Body of pancreas (tissue), 4 donors: ENCODE results near the gene TBC1D9. TPM values are rescaled to one million over a fixed set of nuclear protein-coding genes. Genes with fewer than 3 reads are reported as not detected.

ENCODE experiments used
- ATAC-seq: fragments of 150-250 bp; one replicate; pipeline ENCODE4 v1.9.1; 2016
- DNase-seq, 4 donors: peaks; one replicate each; pipeline ENCODE4 v3.0.0-alpha.2; 2019
- H3K27ac ChIP-seq, 4 donors: fragments of 200-600 bp; sonication (generic); 1 replicate in 3 of 4; 2 replicates in 1 of 4; pipeline versions ENCODE4 v1.5.1 to v1.6.1; 2016 to 2019; ENCODE audit warnings: mild to moderate bottlenecking in 1 of 4, mixed read lengths in 1 of 4, moderate library complexity in 1 of 4
- H3K27me3 ChIP-seq, 2 donors: fragments of 200-600 bp; sonication (generic); one replicate each; pipeline ENCODE4 v1.6.0; 2016; ENCODE audit warnings: mild to moderate bottlenecking in 1 of 2
- H3K36me3 ChIP-seq, 2 donors: fragments of 200-600 bp; sonication (generic); replicated peaks in 1 of 2; 2 replicates each; pipeline ENCODE4 v1.5.1; 2016; ENCODE audit warnings: low read depth in 2 of 2; ENCODE audit not compliant: insufficient read depth in 1 of 2
- H3K4me1 ChIP-seq: fragments of 200-600 bp; sonication (generic); one replicate; pipeline ENCODE4 v1.6.0; 2016
- H3K4me3 ChIP-seq, 2 donors: fragments of 200-600 bp; sonication (generic); 1 replicate in 1 of 2; 2 replicates in 1 of 2; pipeline ENCODE4 v1.5.1; 2016 to 2019
- H3K9me3 ChIP-seq, 3 donors: fragments of 200-600 bp; sonication (generic); 1 replicate in 2 of 3; 2 replicates in 1 of 3; pipeline ENCODE4 v1.5.1; 2016
- CTCF ChIP-seq, 7 experiments: fragments of 450-650 bp in 4 of 7; fragments of 200-600 bp in 3 of 7; sonication (generic) in 3 of 7; IDR thresholded peaks; one replicate each; pipeline ENCODE4 v1.5.1; 2016 to 2019; ENCODE audit warnings: antibody characterized with exemption in 7 of 7
- POLR2A ChIP-seq, 3 donors: fragments of 450-650 bp; IDR thresholded peaks; one replicate each; pipeline ENCODE4 v1.6.1; 2016; ENCODE audit warnings: antibody characterized with exemption in 3 of 3, mild to moderate bottlenecking in 2 of 3
- WGBS, 2 donors: methylation state at CpG; one replicate each; pipeline ENCODE4 v1.1.5; 2017; 5-methylcytosine and 5-hydroxymethylcytosine counted together
- intact Hi-C: fragments of 100-400 bp; cut with DNase I; formaldehyde crosslinking; loops from one replicate; pipeline ENCODE4 v1.15.1; 2023
- total RNA-seq, 2 donors: library from RNA; depleted of rRNA; stranded (reverse); fragments of >200 nt; gene quantifications; one replicate each; pipeline ENCODE4 v1.1.0, GENCODE V29; 2016

TBC1D9 gene
- total RNA-seq, 2 donors from 2014 or later, result 11.2 to 13.5 TPM

- Histone ChIP-seq H3K27me3 (no peaks in the 10 kb centered on the region), H3K27ac (no peak overlapping the region), H3K4me3 (no peak overlapping the region), H3K36me3 (no peaks in the 10 kb centered on the region), H3K9me3 (no peaks in the 10 kb centered on the region), H3K4me1 (peaks cover 9% of the 10 kb centered on the region)
- ATAC-seq (no peak), DNase-seq (no peak)
- TF ChIP-seq CTCF (IDR thresholded peaks at IDR 0.05) (no peak), POLR2A (IDR thresholded peaks at IDR 0.05) (no peak)
- intact Hi-C loops, result no loop called here
- WGBS, 2 donors, result 64 to 71% methylated on average over 3 of the region's 3 CpGs
These were observed 25.4 kb upstream of the TBC1D9 start for GRCh38 chr4:140781596-140781995.

DNA sequence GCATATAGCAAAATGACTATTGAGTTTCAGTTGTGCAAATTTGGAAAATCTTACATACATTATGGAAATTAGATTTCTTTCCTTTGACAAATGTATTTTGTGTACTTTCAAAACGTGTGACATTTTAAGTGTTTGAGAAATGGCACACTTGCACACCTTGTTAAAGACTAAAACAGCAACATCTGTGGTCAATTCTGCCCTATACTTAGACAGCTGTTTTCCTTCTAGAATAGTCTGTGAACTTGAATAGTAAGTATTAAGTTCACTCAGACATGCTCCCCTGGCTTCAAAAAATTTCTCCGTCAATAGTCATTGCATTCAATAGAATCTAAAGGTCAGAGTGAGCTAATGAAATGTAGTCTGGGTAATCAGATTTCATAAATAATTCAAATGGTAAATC, 21.7 kb upstream of the TBC1D9 start:
- Histone ChIP-seq H3K4me1 (peaks cover 16% of the 10 kb centered on the region), H3K27me3 (no peaks in the 10 kb centered on the region), H3K4me3 (no peak overlapping the region), H3K27ac (no peak overlapping the region), H3K9me3 (no peaks in the 10 kb centered on the region), H3K36me3 (no peaks in the 10 kb centered on the region)
- no peak for ATAC-seq
- WGBS, 2 donors, result 63 to 65% methylated on average over 2 of the region's 2 CpGs
- intact Hi-C loops, result no loop called here
- TF ChIP-seq POLR2A (IDR thresholded peaks at IDR 0.05), result no peak
- TF ChIP-seq CTCF (IDR thresholded peaks at IDR 0.05), result no peak
- no peak for DNase-seq

DNA sequence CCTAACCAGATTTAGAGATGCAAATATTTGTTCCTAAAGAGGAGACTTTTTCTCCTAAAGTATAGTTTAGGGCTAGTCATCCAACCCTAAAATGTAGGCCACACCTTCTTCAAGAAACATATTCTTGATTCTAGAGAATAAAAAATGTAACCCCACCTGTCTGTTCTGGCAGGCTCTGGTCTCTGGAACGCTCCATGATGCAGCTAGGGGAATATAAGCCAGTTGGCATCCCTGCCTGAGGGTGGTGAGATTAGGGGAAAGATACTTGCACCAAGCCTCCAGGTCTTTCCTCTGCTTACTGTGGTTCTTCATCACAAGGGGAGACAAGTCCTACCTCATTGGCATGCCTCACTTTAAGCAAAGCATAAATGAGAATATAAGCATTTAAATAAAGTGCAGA, 21.2 kb upstream of the TBC1D9 start:
- 50 to 55% methylated on average over 1 of the region's 1 CpG for WGBS, 2 donors
- H3K27me3 ChIP-seq, result no peaks in the 10 kb centered on the region
- H3K9me3 ChIP-seq, result no peaks in the 10 kb centered on the region
- TF ChIP-seq POLR2A (IDR thresholded peaks at IDR 0.05) (no peak), CTCF (IDR thresholded peaks at IDR 0.05) (no peak)
- intact Hi-C loops, result no loop called here
- H3K4me3 ChIP-seq, result no peak overlapping the region
- ATAC-seq (no peak), DNase-seq (no peak)
- H3K4me1 ChIP-seq, result peaks cover 16% of the 10 kb centered on the region
- H3K36me3 ChIP-seq, result no peaks in the 10 kb centered on the region
- H3K27ac ChIP-seq, result no peak overlapping the region

DNA sequence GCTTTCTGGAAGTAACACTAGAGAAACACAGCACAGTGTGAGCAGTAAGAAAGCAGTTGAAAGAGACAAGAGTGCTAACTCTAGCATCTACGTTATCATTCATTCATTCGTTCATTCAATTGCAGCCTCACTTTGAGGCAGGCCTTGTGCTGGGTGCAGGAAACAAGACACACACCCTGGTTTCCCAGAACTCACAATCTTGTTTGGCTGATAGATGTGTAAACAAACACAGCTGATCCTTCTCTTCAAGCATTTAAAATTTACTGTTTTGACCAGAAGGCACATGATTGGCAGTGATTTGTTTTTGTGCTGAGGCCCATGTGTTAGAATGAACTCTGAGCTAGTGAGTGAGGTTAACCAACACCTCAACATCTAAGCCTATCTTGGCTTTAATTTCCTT, 20.4 kb upstream of the TBC1D9 start:
- Histone ChIP-seq H3K27me3 (no peaks in the 10 kb centered on the region), H3K36me3 (no peaks in the 10 kb centered on the region), H3K27ac (no peak overlapping the region), H3K9me3 (no peaks in the 10 kb centered on the region), H3K4me3 (no peak overlapping the region), H3K4me1 (peaks cover 16% of the 10 kb centered on the region)
- TF ChIP-seq CTCF (IDR thresholded peaks at IDR 0.05) (no peak), POLR2A (IDR thresholded peaks at IDR 0.05) (no peak)
- ATAC-seq, result peak; percentile 42
- intact Hi-C loops, result no loop called here
- no peak for DNase-seq
- WGBS, 2 donors, result 38 to 55% methylated on average over 2 of the region's 2 CpGs

- TF ChIP-seq POLR2A (IDR thresholded peaks at IDR 0.05) (no peak), CTCF (IDR thresholded peaks at IDR 0.05) (no peak)
- Histone ChIP-seq H3K27ac (no peak overlapping the region), H3K4me1 (peaks cover 16% of the 10 kb centered on the region), H3K36me3 (no peaks in the 10 kb centered on the region), H3K27me3 (no peaks in the 10 kb centered on the region), H3K4me3 (no peak overlapping the region), H3K9me3 (no peaks in the 10 kb centered on the region)
- DNase-seq, result no peak
- ATAC-seq, result no peak
- intact Hi-C loops, result no loop called here
These were observed 18.8 kb upstream of the TBC1D9 start for GRCh38 chr4:140774956-140775355.
